HG02610 (cell line): ENCODE measurements around the gene CSF2.
A peak's percentile ranks its signal among the peaks of the same experiment; 100 is the strongest.

Experiments used
- ATAC-seq: cut with Tn5 transposase; IDR thresholded peaks from one replicate; pipeline ENCODE4 v1.9.1; 2021; ENCODE audit warnings: mild to moderate bottlenecking, moderate library complexity; ENCODE audit not compliant: unreplicated experiment

The CSF2 gene

DNA sequence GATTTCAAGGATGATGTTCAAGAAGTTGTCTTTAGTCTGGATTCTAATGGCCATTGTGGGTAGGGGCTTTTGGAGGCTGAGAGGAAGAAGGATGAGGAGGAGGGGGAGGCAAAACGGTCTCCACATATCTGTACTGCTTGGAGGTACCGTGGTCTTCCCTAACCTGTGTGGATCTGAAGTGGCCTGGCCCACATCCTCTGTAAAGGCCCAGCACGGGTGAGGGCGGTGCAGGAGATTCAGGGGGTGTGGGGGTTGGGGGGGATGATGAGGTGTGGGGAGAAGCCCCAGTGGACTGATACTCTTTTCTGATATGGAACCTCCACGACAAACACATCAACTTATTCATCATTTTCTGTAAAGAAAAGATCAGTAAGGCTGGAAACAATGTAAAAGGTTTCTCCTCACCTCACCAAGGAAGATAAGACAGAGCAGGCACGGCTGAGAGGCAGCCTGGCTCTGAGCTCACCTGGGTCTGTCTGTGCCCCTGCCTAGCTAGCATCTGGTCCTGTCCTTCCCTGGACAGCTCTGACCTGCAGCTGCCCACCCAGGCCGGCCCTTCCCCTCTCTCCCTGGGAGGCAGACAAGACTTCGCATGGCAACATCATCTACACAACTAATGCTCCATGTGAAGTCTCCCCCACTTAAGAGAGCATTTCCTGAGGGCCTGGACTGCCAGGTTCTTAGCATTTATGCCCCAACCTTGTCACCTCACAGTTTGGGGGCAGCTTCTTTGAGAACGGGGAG is 18.7 kb upstream of the CSF2 start:
- ATAC-seq, result no peak

- no peak for ATAC-seq
These were observed 18.2 kb upstream of the CSF2 start for GRCh38 chr5:132055441-132055807.

GRCh38 chr5:132055808-132056609 is 17.6 kb upstream of the CSF2 start:
- no peak for ATAC-seq

DNA sequence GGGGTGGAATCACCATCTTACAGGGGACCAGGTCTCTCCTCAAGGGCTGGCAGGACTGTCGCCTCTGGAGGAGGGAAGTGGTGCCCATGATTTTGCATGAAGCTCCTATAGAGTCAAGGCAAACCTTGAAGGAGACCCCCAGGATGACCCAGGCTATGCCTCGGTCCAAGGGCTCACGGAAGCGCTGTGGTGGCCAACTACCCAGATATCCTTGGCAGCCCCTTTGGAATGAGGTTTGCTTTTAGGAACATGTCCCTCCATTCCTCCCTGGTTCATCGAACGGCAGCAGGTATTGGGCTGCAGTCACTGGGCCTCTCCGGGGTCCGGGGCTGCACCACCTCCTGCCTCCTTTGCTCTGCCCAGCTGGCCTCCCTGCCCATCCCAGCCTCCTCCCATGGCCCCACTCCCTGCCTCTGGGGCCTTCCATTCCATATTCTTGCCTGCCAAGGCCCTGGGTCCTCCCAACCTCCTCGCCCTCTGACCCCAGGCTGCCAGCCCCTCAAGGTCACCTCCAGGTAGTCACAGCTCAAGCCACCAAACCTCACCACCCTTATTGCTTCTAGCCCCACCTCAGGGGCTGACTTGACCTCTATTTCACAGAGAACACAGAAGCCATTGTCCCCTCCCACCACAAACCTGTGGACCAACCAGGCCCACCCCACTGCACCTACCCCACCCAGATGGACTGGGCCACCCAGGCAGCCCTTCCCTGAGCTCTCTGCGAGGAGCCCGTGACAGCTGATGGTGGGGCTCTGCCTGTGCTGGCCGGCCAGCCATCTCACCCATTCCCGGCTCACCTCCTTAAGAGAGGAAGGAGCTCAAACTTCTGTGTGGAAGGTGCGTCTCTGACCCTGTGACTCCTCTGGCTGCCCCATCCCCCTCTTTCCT is 16.7 kb upstream of the CSF2 start:
- ATAC-seq, result no peak

- ATAC-seq, result no peak
These were observed 15.9 kb upstream of the CSF2 start for GRCh38 chr5:132057498-132058255.

DNA sequence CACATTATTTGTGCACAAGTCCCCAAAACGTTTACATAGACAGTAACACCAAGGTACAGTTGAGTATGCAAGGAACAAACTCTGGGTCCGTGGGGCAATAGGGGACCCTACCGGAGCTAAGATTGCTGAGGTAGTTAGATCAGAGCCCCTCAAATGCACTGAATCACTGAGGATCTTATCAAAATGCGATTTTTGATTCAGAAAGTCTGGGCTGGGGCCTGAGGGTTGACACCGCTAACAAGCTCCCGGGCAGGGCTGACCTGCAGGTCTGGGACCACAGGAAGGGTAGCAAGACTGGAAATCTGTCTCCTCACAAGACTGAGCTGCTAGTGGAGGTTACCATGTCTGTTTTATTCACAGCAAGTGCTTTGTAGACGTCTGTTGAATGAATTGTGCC is 14.9 kb upstream of the CSF2 start:
- ATAC-seq, result no peak

DNA sequence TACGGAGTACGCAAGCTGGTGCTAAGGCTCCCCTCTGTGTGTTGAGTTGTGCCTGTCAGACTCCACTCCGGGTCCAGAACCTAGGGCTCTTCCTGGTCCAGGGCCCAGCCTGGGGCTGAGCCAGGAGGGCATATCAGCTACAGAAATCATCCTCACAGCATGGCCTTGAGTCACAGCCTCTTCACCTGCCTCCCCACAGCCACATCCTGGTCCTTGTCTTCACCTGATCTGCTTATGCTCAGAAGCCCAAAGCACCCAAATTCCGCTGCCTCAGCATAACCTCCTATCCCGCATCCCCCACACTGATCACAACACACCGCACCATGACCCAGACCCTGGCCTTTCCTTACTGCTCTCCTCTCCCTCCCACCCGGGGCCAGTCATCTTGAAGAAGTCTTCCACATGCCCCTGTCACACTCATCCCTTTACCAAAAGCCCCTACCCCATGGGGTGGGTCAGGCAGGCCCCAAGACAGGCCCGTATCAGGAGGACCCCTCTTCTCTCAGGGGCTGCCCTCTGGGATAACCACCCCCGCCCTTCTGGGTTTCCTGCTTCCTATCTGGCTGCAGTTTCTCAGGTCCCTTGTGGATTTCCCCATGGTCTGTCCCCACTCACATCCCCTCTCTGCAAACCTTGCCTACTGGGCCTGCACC is 14.4 kb upstream of the CSF2 start:
- ATAC-seq, result no peak

- no peak for ATAC-seq
These were observed 13.7 kb upstream of the CSF2 start for GRCh38 chr5:132059696-132060500.

GRCh38 chr5:132060501-132061161 is 13.0 kb upstream of the CSF2 start, which contains the start of gene IL3:
Gene IL3 (plus strand): TSS chr5:132060655. CDS start chr5:132060707, 52 bp downstream.
- no peak for ATAC-seq

DNA sequence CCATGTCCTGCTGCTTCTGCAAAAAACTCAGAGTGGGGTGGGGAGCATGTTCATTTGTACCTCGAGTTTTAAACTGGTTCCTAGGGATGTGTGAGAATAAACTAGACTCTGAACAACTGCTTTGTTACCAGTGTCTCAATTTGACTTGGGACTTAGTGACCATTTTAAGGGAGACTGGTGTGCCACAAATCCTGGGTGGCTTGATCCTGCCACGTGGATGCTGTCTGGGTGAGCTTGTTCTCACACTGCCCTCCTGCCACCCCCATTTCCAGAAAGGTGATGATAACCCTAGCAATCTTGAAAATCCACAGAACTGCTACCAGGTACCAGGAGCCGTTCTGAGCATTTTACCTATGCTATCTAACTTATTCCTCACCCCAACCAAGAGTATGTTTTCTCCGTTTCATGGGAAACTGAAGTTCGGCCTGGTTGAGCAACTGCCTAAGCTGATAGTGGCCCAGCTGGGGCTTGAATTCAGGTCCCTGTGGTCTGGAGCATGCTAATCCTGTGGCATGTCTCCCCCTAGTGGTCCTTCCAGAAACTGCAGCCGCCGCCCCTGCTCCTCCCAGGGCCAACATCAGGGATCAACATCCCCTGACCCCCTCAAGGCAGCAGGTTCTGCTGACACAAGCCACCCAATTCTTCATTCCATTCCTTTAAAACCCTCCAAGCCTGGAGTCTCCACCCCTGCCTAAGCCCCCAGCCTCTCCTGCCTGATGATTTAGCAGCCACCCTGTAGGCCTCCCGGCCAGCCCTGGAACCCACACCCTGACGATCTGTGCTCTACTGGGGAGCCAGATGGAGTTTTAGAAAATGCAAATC is 10.3 kb upstream of the CSF2 start:
- ATAC-seq, result peak; percentile 52

DNA sequence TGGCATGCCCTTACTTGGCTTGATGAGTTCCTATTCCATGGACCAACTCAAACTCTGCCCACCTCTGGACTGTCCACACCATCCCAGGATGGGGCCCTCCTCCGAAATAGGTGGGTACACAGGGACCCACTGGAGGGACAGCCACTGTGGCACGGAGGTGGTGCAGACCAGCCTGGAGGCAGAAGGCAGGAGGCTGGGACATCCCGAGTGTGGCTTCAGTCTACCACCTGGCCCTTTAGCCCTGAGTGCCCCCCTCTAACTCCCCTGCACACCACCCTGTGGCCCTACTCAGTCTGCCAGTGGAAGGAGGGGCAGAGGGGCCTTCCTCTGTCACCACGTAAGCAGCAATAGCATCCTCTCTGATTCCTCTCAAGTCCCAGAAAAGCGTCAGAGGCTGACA is 9.4 kb upstream of the CSF2 start:
- ATAC-seq, result no peak

DNA sequence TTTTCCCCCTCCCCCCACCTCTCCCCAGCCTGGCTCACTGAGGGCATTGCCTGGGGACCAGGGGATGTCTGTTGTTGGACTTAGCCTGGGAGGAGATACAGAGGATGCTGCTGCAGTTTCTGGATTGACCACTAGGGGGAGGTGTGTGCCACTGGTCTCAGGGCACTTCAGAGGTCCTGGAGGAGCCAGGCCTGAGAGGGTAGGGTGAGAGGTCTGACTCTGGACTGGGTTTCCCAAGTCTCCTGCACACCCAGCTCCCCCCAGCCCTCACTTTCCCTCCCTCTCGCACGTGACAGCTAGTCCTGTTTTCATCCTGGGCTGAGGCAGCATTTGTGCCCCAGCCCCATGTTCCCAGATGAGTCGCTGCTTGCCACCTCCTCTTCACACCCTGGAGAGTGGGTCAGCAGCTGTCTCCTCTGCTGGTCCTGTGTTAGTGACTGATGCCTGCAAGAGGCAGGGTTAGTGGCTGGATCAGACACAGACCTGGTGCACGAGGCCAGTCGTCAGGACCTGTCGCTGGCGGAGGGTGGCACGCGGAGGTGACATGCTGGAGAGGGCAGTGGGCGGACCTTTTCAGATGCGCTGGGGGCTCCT is 8.8 kb upstream of the CSF2 start:
- peak; percentile 67 for ATAC-seq

GRCh38 chr5:132065351-132065937 is 8.1 kb upstream of the CSF2 start:
- no peak for ATAC-seq

- no peak for ATAC-seq
These were observed 7.5 kb upstream of the CSF2 start for GRCh38 chr5:132065951-132066701.

GRCh38 chr5:132066871-132067270 is 6.7 kb upstream of the CSF2 start:
- no peak for ATAC-seq

DNA sequence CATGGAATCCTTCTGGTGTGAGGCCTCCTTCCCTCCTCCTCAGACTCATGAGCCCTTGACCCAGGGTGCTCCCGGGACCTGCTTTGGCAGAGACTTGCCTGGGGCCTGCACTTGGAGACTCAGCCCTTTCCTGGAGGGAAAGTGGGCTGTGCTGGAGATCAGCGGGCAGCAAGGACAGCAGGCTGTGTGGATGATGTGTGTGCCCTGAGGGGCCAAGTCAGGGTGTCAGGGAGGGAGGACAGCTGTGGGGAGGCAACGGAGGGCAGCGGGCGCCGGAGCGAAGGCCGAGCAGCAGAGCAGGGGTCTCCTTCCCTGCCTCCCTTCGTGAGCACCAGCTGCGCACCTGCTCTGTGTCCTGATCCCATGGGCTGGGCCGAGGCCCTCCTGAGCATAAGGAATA is 6.1 kb upstream of the CSF2 start:
- no peak for ATAC-seq
